Right ventricle myocardium inferior (tissue), 1 donor: ENCODE measurements around the gene DGKH. TPM values are rescaled to one million over a fixed set of nuclear protein-coding genes. Genes with fewer than 3 reads are reported as not detected.
"Not testable (repeated sequence)": the region's sequence is repeated elsewhere in the genome, so short reads cannot be mapped to it uniquely, and the experiment has no call there.

Experiments used
- ATAC-seq: fragments of 200-7000 bp; cut with Tn5 transposase; one replicate; pipeline ENCODE4 v1.9.1; 2020; ENCODE audit warnings: mild to moderate bottlenecking, moderate library complexity
- DNase-seq: peaks from one replicate; pipeline ENCODE4 v3.0.0; 2021; ENCODE audit errors: missing footprints
- intact Hi-C: fragments of 100-400 bp; cut with DNase I; formaldehyde crosslinking; loops from one replicate; pipeline ENCODE4 v1.11.0; 2022
- total RNA-seq: library from RNA; stranded (reverse); fragmentation: NEBNext Ultra II Directional; extraction: Animal tissue kit (Norgen Biotek cat#: 25700); gene quantifications from one replicate; pipeline ENCODE4 v1.2.1, GENCODE V29; 2021
- donor health status: DM: no; HTN: yes; CAD: no; lungs with severe emphysema.

DGKH gene
- total RNA-seq, 1 donor from 2014 or later: 4.8 TPM

GRCh38 chr13:42064966-42065365, 16.5 kb downstream of the DGKH start:
- ATAC-seq (no peak), DNase-seq (no peak)
- intact Hi-C loops: no loop called here

- no peak for ATAC-seq
Measured at GRCh38 chr13:42065414-42065813, 17.0 kb downstream of the DGKH start.

GRCh38 chr13:42066542-42066941, 18.1 kb downstream of the DGKH start:
- DNase-seq (no peak), ATAC-seq (no peak)
- intact Hi-C loops: no loop called here

More at GRCh38 chr13:42065414-42065813, 17.0 kb downstream of the DGKH start:
- intact Hi-C loops: no loop called here
- no peak for DNase-seq

DNA sequence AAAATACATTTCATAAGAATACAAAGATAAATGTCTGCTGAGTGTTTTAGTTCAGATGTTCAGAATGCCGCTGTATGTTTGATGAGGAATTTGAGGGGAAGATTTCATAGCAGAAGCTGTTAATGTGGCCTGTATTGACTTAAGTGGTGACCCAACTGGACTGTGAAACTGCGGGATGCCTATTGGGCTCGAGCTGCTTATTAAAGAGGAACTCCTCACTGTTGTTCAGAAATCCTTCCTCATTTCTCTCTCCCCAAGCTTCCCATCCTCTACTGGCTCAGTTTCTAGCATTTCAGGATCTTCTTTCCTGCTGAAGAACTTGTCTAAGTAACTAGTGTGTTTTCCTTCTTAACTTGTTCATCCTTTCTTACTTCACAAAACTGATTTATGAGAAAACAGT, 20.4 kb downstream of the DGKH start:
- intact Hi-C loops: no loop called here
- DNase-seq (no peak), ATAC-seq (no peak)

DNA sequence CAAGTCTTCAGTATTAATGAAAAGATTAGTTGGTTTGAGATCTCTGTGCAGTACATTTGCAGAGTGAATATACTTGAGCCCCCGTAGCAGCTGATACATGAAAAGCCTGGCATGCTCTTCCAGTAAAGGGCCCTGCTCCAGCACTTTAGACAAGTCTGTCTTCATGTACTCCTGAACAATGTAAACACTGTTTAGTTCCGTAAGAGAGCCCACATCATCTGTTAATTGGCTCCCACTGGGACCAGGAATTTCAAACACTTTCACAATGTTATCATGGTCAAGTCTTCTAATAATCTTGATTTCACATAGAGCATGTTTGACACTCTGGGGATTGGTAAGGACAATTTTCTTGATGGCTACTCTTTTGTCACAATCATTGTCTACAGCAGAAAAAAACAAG, 22.2 kb downstream of the DGKH start:
- intact Hi-C loops, DNase-seq, ATAC-seq: not testable (repeated sequence)

GRCh38 chr13:42071179-42071578, 22.7 kb downstream of the DGKH start:
- DNase-seq, intact Hi-C loops, ATAC-seq: not testable (repeated sequence)

GRCh38 chr13:42071672-42072419, 23.4 kb downstream of the DGKH start:
- DNase-seq: no peak
- ATAC-seq: no peak
- intact Hi-C loops: no loop called here

DNA sequence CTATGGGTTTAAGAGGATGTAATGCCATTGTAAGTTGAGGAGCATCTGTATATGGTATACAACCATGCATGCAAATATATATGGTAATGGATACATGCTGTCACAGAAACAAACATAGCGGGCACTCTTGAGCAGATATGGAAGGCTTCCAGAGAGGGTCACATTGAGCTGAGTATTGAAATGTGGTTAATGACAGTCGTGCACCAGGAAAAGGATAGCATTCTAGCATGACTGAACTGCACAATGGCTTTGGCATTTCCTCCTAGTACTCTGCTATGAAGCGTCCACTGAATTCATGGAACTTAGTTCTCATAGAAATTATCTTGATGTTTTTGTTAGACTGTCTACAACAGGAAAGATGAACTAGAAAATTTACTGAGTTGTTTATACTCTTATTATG, 25.2 kb downstream of the DGKH start:
- ATAC-seq: no peak
- DNase-seq: no peak
- intact Hi-C loops: no loop called here

DNA sequence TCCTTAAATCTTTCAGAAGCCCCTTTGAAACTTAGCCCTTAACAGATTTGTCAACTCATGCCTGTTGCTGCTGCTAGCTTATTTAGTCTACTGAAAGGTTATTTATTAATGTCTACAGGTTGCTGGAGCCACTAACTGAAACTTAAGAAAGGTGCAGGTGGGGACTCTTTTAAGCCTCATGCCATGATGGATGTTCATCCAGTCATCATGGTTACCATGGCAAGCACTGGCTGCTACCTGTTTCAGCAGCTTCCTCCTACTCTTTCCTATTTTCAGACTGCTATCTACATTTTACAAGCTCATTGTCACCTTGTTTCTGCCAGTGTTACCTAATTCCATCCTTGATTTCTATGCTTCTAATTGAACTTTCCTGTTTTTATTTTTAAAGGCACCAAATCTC, 27.1 kb downstream of the DGKH start:
- intact Hi-C loops: no loop called here

DNA sequence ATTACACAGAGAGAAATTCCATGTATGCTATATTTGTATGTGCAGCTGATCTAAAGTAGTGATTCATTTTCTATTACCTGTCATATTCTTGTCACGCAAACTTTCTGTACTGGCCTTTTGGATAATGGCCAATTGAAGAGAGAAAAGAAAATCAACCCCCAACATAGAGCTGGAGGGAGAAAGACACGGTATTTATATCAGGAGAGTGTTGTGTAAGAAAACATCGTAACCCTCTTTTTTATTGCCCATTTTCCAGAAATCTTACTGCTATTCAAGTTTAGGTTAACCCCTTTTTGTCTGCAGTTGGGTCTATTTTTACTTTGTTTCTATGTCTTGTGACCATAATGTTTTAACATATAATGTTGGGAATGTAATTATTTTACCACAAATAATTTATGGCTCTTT, 27.9 kb downstream of the DGKH start:
- intact Hi-C loops: no loop called here
- ATAC-seq: no peak
- DNase-seq: no peak

More for the DNA sequence above, 27.1 kb downstream of the DGKH start:
- ATAC-seq (no peak), DNase-seq (no peak)

DNA sequence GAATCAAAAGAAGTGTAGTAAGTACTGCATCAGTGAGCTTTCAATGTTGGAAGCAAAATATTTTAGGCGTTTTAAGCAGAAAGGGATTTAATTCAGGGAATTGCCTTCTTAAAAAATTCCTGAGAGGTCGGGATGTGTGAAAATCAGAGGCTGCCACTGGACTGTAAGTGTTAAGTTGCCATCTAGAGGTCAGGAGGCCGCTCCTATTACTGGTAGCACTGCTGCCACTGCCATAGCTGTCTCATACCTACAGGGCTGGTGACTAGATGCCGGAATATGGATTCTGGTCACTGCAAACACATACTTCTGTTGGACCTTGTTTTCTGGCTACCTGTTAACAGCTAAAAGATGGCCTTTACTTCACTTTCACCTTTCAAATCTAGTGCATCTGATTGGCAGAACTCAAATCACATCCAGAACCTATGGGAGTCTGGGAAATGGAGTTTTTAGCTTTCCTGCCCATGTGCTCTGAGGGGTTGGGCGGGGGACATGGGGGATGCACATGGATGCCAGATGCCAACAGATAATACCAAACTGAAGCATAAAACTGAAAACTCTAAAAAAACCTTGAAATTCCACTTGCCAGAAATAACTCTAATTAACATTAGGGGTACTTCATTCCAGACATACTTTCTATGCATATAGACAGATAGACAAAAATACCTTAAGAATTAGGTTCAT, 29.8 kb downstream of the DGKH start:
- no peak for DNase-seq
- peak; percentile 69 for ATAC-seq
- intact Hi-C loops: no loop called here

GRCh38 chr13:42083138-42083770, 34.8 kb downstream of the DGKH start:
- intact Hi-C loops: no loop called here
- no peak for DNase-seq
- ATAC-seq: no peak

DNA sequence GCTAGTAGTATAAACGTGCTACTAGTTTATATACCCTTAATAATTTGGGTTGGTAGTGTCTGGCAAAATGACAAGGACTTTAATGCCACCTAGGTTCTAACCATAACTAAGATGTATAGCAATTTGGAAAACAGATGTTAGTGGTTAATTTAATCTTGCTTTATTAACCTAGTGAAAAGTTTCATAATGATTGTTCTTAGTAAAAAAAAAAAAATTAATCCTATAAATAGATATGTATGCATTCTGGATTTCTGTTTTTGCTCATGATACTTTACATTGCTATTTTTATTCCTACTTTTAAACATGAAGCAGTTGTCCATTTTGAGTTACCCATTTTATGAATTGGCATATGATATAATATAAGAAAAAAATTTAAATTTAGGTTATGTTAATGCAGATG, 36.3 kb downstream of the DGKH start:
- intact Hi-C loops: no loop called here
- DNase-seq (no peak), ATAC-seq (no peak)

DNA sequence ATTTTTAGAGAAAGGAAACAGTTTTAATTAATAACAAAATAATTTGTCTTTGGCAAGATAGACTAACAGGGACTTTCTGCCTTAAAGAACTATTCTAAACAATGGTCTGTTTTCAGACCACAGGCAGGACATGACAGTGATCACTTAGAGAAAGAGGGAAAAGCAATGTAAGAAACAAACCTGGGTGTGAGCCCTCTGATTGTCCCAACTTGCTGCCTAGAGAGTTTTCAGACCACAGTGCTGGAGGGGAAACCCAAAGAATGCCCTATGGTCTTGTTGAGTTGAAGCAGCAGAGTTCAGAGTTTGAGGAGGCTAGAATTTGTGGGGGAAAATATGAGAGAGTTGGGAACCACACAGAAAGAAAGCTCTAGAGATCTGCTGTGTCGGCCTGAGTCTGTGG, 38.1 kb downstream of the DGKH start:
- no peak for DNase-seq
- no peak for ATAC-seq
- intact Hi-C loops: no loop called here

GRCh38 chr13:42094516-42095040, 46.1 kb downstream of the DGKH start:
- intact Hi-C loops: no loop called here
- DNase-seq: no peak
- ATAC-seq: no peak

GRCh38 chr13:42096222-42096621, 47.8 kb downstream of the DGKH start:
- ATAC-seq, intact Hi-C loops, DNase-seq: not testable (repeated sequence)

DNA sequence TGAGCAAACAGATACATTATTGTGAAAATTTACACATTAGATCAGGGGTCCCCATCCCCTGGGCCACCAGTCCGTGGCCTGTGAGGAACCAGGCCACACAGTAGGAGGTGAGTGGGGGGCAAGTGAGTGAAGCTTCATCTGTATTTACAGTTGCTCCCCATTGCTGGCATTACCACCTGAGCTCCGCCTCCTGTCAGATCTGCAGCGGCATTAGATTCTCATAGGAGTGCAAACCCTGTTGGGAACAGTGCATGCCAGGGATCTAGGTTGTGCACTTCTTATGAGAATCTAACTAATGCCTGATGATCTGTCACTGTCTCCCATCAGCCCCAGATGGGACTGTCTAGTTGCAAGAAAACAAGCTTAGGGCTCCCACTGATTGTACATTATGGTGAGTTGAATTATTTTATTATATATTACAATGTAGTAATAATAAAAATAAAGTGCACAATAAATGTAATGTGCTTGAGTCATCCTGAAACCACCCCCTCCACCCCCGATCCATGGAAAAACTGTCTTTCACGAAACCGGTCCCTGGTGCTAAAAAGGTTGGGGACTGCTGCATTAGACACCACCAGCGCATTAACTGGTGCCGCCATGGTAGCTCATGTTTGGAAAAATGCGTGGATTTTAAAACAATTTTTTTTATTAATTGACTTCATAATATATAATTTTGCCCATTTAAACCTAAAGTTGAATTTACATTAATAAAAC, 51.7 kb downstream of the DGKH start:
- DNase-seq (no peak), ATAC-seq (no peak)
- intact Hi-C loops: loop anchor here (5.0 kb wide), 1 partner anchor 53 kb away; the partner anchor contains the start of gene DGKH

GRCh38 chr13:42100960-42101359, 52.5 kb downstream of the DGKH start:
- ATAC-seq (no peak), DNase-seq (no peak)
- intact Hi-C loops: loop anchor here (5.0 kb wide), 1 partner anchor 54 kb away; the partner anchor contains the start of gene DGKH
